Naive thymus-derived CD4-positive, alpha-beta T cell (primary cell): ENCODE data around the gene CCDC192. TPM values are rescaled to one million over a fixed set of nuclear protein-coding genes. Genes with fewer than 3 reads are reported as not detected.

Experiments used
- ATAC-seq: fragments of 150-1000 bp; cut with Tn5 transposase; 2 replicates; pipeline ENCODE4 v1.10.0; 2021; ENCODE audit warnings: mild to moderate bottlenecking, moderate library complexity
- CTCF ChIA-PET: fragments of 350-600 bp; sonication (Branson Sonifier 250); formaldehyde crosslinking; loops from one replicate; lab custom pipeline; 2021; ENCODE audit warnings: antibody characterized with exemption; lab: Charles Lee
- POLR2A ChIA-PET: fragments of 350-600 bp; sonication (Branson Sonifier 250); formaldehyde crosslinking; loops from one replicate; lab custom pipeline; 2021; ENCODE audit warnings: antibody characterized with exemption, inconsistent platforms; lab: Charles Lee
- DNase-seq, 9 donors: peaks; one replicate each; pipeline versions ENCODE4 v3.0.0 to v3.0.0-alpha.2; 2020 to 2022; ENCODE audit warnings: mixed read lengths in 1 of 9
- H3K27ac ChIP-seq: one replicate; pipeline ENCODE4 v1.7.0; 2013; ENCODE audit warnings: mild to moderate bottlenecking, low read depth, low read length, moderate library complexity
- H3K27me3 ChIP-seq, 2 donors: one replicate each; pipeline ENCODE4 v1.7.0; 2013; ENCODE audit warnings: low read length in 2 of 2, mild to moderate bottlenecking in 2 of 2, moderate library complexity in 2 of 2; ENCODE audit not compliant: control insufficient read depth in 2 of 2, insufficient read depth in 2 of 2
- H3K36me3 ChIP-seq, 3 experiments: 1 replicate in 2 of 3; 2 replicates in 1 of 3; pipeline ENCODE4 v1.7.0; 2013; ENCODE audit warnings: low read length in 3 of 3, mild to moderate bottlenecking in 3 of 3, moderate library complexity in 1 of 3; ENCODE audit not compliant: insufficient read depth in 3 of 3, control insufficient read depth in 2 of 3
- H3K4me1 ChIP-seq, 2 donors: one replicate each; pipeline ENCODE4 v1.7.0; 2013; ENCODE audit warnings: low read length in 2 of 2, mild to moderate bottlenecking in 2 of 2, moderate library complexity in 1 of 2; ENCODE audit not compliant: control insufficient read depth in 2 of 2, insufficient read depth in 2 of 2
- H3K4me3 ChIP-seq: 2 replicates; pipeline ENCODE4 v1.7.0; 2013; ENCODE audit warnings: mild to moderate bottlenecking, low read length
- H3K9me3 ChIP-seq, 3 experiments: 1 replicate in 2 of 3; 2 replicates in 1 of 3; pipeline ENCODE4 v1.7.0; 2013; ENCODE audit warnings: low read length in 3 of 3; ENCODE audit not compliant: control insufficient read depth in 2 of 3
- H3K27ac Mint-ChIP-seq, 9 donors: one replicate each; pipeline ENCODE4 v1.8.0; 2020 to 2022; ENCODE audit warnings: mixed read lengths in 9 of 9, mild to moderate bottlenecking in 8 of 9, moderate library complexity in 5 of 9, inconsistent platforms in 2 of 9
- H3K27me3 Mint-ChIP-seq, 5 donors: one replicate each; pipeline ENCODE4 v1.8.0; 2021 to 2022; ENCODE audit warnings: mixed read lengths in 5 of 5, mild to moderate bottlenecking in 1 of 5
- H3K36me3 Mint-ChIP-seq, 5 donors: one replicate each; pipeline ENCODE4 v1.8.0; 2020 to 2022; ENCODE audit warnings: mixed read lengths in 5 of 5, mild to moderate bottlenecking in 3 of 5, inconsistent platforms in 1 of 5
- H3K4me1 Mint-ChIP-seq, 7 donors: one replicate each; pipeline ENCODE4 v1.8.0; 2020 to 2022; ENCODE audit warnings: mixed read lengths in 7 of 7, mild to moderate bottlenecking in 3 of 7, inconsistent platforms in 1 of 7
- H3K4me3 Mint-ChIP-seq, 10 donors: one replicate each; pipeline ENCODE4 v1.8.0; 2020 to 2022; ENCODE audit warnings: mild to moderate bottlenecking in 10 of 10, mixed read lengths in 10 of 10, moderate library complexity in 6 of 10, inconsistent platforms in 2 of 10
- H3K9me3 Mint-ChIP-seq, 11 donors: one replicate each; pipeline ENCODE4 v1.8.0; 2020 to 2022; ENCODE audit warnings: mixed read lengths in 11 of 11, mild to moderate bottlenecking in 4 of 11, inconsistent platforms in 1 of 11, moderate library complexity in 1 of 11
- intact Hi-C, 2 donors: fragments of 100-400 bp; cut with micrococcal nuclease; formaldehyde crosslinking; loops; one replicate each; pipeline ENCODE4 v1.15.1; 2023
- polyA plus RNA-seq, 2 donors: library from polyadenylated mRNA; unstranded; fragments of 300-500 nt; fragmentation: Illumina TruSeq; gene quantifications; one replicate each; pipeline ENCODE4 v1.2.3, GENCODE V29; 2021
- total RNA-seq, 6 experiments: library from RNA in 5 of 6; stranded (reverse) in 5 of 6; gene quantifications; 1 replicate in 5 of 6; 2 replicates in 1 of 6; pipeline ENCODE4 v1.2.3 and lab custom pipeline; 2021 to 2026

Gene CCDC192
- total and polyA plus RNA-seq, 7 experiments from 2014 or later: not detected

GRCh38 chr5:127697894-127698600, 5.1 kb upstream of the CCDC192 start:
- ATAC-seq (no peak), DNase-seq (no peak)
- H3K4me3 Mint-ChIP-seq: no peak overlapping the region
- no peaks in the 10 kb centered on the region for H3K4me1 Mint-ChIP-seq
- ChIA-PET CTCF (no interaction called here), POLR2A (no interaction called here)
- Histone ChIP-seq H3K27me3 (no peaks in the 10 kb centered on the region), H3K4me1 (no peaks in the 10 kb centered on the region), H3K4me3 (no peak overlapping the region), H3K36me3 (no peaks in the 10 kb centered on the region), H3K9me3 (no peaks in the 10 kb centered on the region), H3K27ac (no peak overlapping the region)
- intact Hi-C loops: no loop called here
- no peak overlapping the region for H3K27ac Mint-ChIP-seq
- no peaks in the 10 kb centered on the region for H3K36me3 Mint-ChIP-seq
- H3K9me3 Mint-ChIP-seq: peaks cover 0 to 2% (median 0%) of the 10 kb centered on the region in 11 donors
- H3K27me3 Mint-ChIP-seq: peaks cover 2 to 18% (median 11%) of the 10 kb centered on the region in 5 donors

GRCh38 chr5:127699416-127699815, 3.8 kb upstream of the CCDC192 start:
- ChIA-PET POLR2A (no interaction called here), CTCF (no interaction called here)
- H3K9me3 ChIP-seq: no peaks in the 10 kb centered on the region
- H3K4me1 ChIP-seq: no peaks in the 10 kb centered on the region
- no peaks in the 10 kb centered on the region for H3K36me3 ChIP-seq
- DNase-seq: no peak
- intact Hi-C loops: no loop called here
- H3K27me3 ChIP-seq: no peaks in the 10 kb centered on the region
- no peak overlapping the region for H3K27ac ChIP-seq
- H3K4me3 ChIP-seq: no peak overlapping the region
- Mint-ChIP-seq H3K27me3 (peaks cover 0 to 21% (median 14%) of the 10 kb centered on the region in 5 donors), H3K36me3 (no peaks in the 10 kb centered on the region), H3K27ac (no peak overlapping the region), H3K9me3 (peaks cover 0 to 2% (median 0%) of the 10 kb centered on the region in 11 donors), H3K4me3 (no peak overlapping the region), H3K4me1 (no peaks in the 10 kb centered on the region)
- ATAC-seq: no peak

- intact Hi-C loops: no loop called here
- CTCF ChIA-PET: no interaction called here
- ATAC-seq (no peak), DNase-seq (no peak)
- Mint-ChIP-seq H3K36me3 (no peaks in the 10 kb centered on the region), H3K9me3 (peaks cover 0 to 2% (median 0%) of the 10 kb centered on the region in 11 donors), H3K4me3 (no peak overlapping the region), H3K27ac (no peak overlapping the region), H3K27me3 (peaks cover 0 to 25% (median 16%) of the 10 kb centered on the region in 5 donors), H3K4me1 (no peaks in the 10 kb centered on the region)
- H3K27me3 ChIP-seq: no peaks in the 10 kb centered on the region
- no peaks in the 10 kb centered on the region for H3K9me3 ChIP-seq
- H3K4me1 ChIP-seq: no peaks in the 10 kb centered on the region
- H3K4me3 ChIP-seq: no peak overlapping the region
- POLR2A ChIA-PET: no interaction called here
- no peaks in the 10 kb centered on the region for H3K36me3 ChIP-seq
- no peak overlapping the region for H3K27ac ChIP-seq
Observed at GRCh38 chr5:127700237-127700766, 2.9 kb upstream of the CCDC192 start.

DNA sequence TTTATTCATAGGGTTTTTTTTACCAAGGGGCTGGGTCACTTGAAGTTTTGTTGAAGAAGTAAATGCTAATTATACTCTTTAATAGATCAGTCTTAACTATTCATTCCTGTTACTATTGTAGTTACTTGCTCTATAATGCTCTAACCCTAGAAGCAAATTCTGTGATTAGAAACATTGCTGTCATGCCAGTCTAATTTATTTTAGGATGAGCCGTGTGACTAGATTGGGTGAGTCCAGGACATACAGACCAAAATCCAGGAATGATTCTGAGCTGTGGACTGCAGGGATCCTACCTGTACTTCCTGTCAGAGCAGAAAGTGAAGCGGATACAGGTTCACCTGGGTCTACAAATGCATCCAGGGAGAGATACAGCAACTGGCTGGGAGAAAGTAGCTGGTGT, 757 bp upstream of the CCDC192 start:
- no peak overlapping the region for H3K27ac Mint-ChIP-seq
- Histone ChIP-seq H3K27ac (no peak overlapping the region), H3K27me3 (no peaks in the 10 kb centered on the region), H3K4me3 (no peak overlapping the region), H3K36me3 (no peaks in the 10 kb centered on the region), H3K4me1 (no peaks in the 10 kb centered on the region), H3K9me3 (no peaks in the 10 kb centered on the region)
- peaks cover 0 to 2% (median 0%) of the 10 kb centered on the region in 11 donors for H3K9me3 Mint-ChIP-seq
- ATAC-seq (no peak), DNase-seq (no peak)
- H3K4me3 Mint-ChIP-seq: no peak overlapping the region
- CTCF ChIA-PET: no interaction called here
- H3K4me1 Mint-ChIP-seq: no peaks in the 10 kb centered on the region
- no peaks in the 10 kb centered on the region for H3K36me3 Mint-ChIP-seq
- intact Hi-C loops: no loop called here
- POLR2A ChIA-PET: no interaction called here
- peaks cover 0 to 28% (median 15%) of the 10 kb centered on the region in 5 donors for H3K27me3 Mint-ChIP-seq

GRCh38 chr5:127705120-127705892, 2.1 kb downstream of the CCDC192 start:
- Mint-ChIP-seq H3K27ac (no peak overlapping the region), H3K27me3 (peaks cover 0 to 28% (median 15%) of the 10 kb centered on the region in 5 donors), H3K4me3 (no peak overlapping the region), H3K4me1 (no peaks in the 10 kb centered on the region), H3K9me3 (peaks cover 0 to 2% (median 0%) of the 10 kb centered on the region in 11 donors), H3K36me3 (no peaks in the 10 kb centered on the region)
- H3K4me1 ChIP-seq: no peaks in the 10 kb centered on the region
- H3K9me3 ChIP-seq: no peaks in the 10 kb centered on the region
- H3K36me3 ChIP-seq: no peaks in the 10 kb centered on the region
- CTCF ChIA-PET: no interaction called here
- no peak overlapping the region for H3K27ac ChIP-seq
- H3K4me3 ChIP-seq: no peak overlapping the region
- POLR2A ChIA-PET: no interaction called here
- no peaks in the 10 kb centered on the region for H3K27me3 ChIP-seq
- DNase-seq (no peak), ATAC-seq (no peak)
- intact Hi-C loops: no loop called here

DNA sequence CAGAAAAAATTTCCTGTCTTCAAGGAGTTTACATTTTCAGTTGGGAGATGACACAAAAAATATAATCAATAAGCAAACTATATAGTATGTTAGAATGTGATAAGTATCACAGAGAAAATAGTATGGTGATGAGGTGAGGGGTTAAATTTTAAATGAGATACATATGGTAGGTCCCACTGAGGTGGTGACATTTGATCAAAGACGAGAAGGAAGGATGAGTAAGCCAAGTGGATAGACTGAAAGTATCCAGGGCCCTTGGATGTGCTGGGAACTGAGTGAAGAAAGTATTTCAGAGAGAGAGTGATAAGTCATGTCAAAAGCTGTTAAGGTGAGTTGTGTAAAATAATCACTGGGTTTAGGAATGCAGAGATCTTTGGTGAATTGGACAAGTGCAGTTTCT, 3.5 kb downstream of the CCDC192 start:
- Histone ChIP-seq H3K4me1 (no peaks in the 10 kb centered on the region), H3K36me3 (no peaks in the 10 kb centered on the region), H3K9me3 (no peaks in the 10 kb centered on the region), H3K27me3 (no peaks in the 10 kb centered on the region), H3K27ac (no peak overlapping the region), H3K4me3 (no peak overlapping the region)
- DNase-seq (no peak), ATAC-seq (no peak)
- ChIA-PET POLR2A (no interaction called here), CTCF (no interaction called here)
- Mint-ChIP-seq H3K27ac (no peak overlapping the region), H3K9me3 (peaks cover 0 to 2% (median 0%) of the 10 kb centered on the region in 11 donors), H3K4me3 (no peak overlapping the region), H3K4me1 (no peaks in the 10 kb centered on the region), H3K27me3 (peaks cover 0 to 28% (median 12%) of the 10 kb centered on the region in 5 donors), H3K36me3 (no peaks in the 10 kb centered on the region)
- intact Hi-C loops: no loop called here
